Breast epithelium (tissue), 4 donors: ENCODE results near the gene FBXO34. TPM values are rescaled to one million over a fixed set of nuclear protein-coding genes. Genes with fewer than 3 reads are reported as not detected.

Experiments used
- DNase-seq, 2 donors: peaks; one replicate each; pipeline ENCODE4 v3.0.0-alpha.2; 2019; ENCODE audit warnings: low spot score in 2 of 2
- H3K27ac ChIP-seq, 2 donors: fragments of 200-600 bp; sonication (generic) in 1 of 2; one replicate each; pipeline ENCODE4 v1.5.1; 2016 to 2019; ENCODE audit warnings: mild to moderate bottlenecking in 1 of 2
- H3K27me3 ChIP-seq, 2 donors: fragments of 200-600 bp; sonication (generic) in 1 of 2; one replicate each; pipeline versions ENCODE4 v1.5.1 to v1.6.0; 2017 to 2019; ENCODE audit warnings: control low read depth in 1 of 2, mild to moderate bottlenecking in 1 of 2
- H3K36me3 ChIP-seq: fragments of 200-600 bp; one replicate; pipeline ENCODE4 v1.5.1; 2019
- H3K4me1 ChIP-seq, 2 donors: fragments of 200-600 bp; sonication (generic); one replicate each; pipeline ENCODE4 v1.5.1; 2016 to 2019; ENCODE audit warnings: control low read depth in 1 of 2
- H3K4me3 ChIP-seq, 3 donors: fragments of 200-600 bp; sonication (generic); 1 replicate in 2 of 3; 2 replicates in 1 of 3; pipeline ENCODE4 v1.5.1; 2016 to 2019; ENCODE audit warnings: mild to moderate bottlenecking in 3 of 3, moderate library complexity in 2 of 3
- H3K9me3 ChIP-seq, 2 donors: fragments of 200-600 bp; sonication (generic) in 1 of 2; one replicate each; pipeline ENCODE4 v1.5.1; 2016 to 2019; ENCODE audit warnings: control low read depth in 1 of 2
- CTCF ChIP-seq, 3 donors: fragments of 450-650 bp; IDR thresholded peaks; one replicate each; pipeline ENCODE4 v1.5.1; 2016 to 2017; ENCODE audit warnings: antibody characterized with exemption in 3 of 3, mild to moderate bottlenecking in 3 of 3, moderate library complexity in 3 of 3
- POLR2A ChIP-seq: fragments of 450-650 bp; IDR thresholded peaks from one replicate; pipeline ENCODE4 v1.6.1; 2016; ENCODE audit warnings: antibody characterized with exemption, mild to moderate bottlenecking, moderate library complexity
- POLR2AphosphoS5 ChIP-seq, 3 donors: sonication (generic); formaldehyde crosslinking; IDR thresholded peaks; one replicate each; pipeline ENCODE4 v1.6.1; 2017; ENCODE audit warnings: antibody characterized with exemption in 3 of 3
- intact Hi-C: fragments of 100-400 bp; cut with DNase I; formaldehyde crosslinking; loops from one replicate; pipeline ENCODE4 v1.15.1; 2023; ENCODE audit warnings: low total_unique reads
- total RNA-seq, 3 donors: library from RNA; depleted of rRNA; stranded (reverse); fragments of >200 nt; gene quantifications; one replicate each; pipeline ENCODE4 v1.1.0, GENCODE V29; 2016

The FBXO34 gene
- total RNA-seq, 3 donors from 2014 or later = 31.8 to 56.5 (median 34.7) TPM

GRCh38 chr14:55276736-55277135 lies 5.5 kb downstream of the FBXO34 start:
- Histone ChIP-seq H3K9me3 (no peaks in the 10 kb centered on the region), H3K4me3 (no peak overlapping the region), H3K27me3 (no peaks in the 10 kb centered on the region), H3K36me3 (no peaks in the 10 kb centered on the region), H3K4me1 (peaks cover 0 to 7% of the 10 kb centered on the region in 2 donors), H3K27ac (no peak overlapping the region)
- no peak for DNase-seq
- intact Hi-C loops = no loop called here
- TF ChIP-seq POLR2A = no peak
- TF ChIP-seq CTCF (IDR thresholded peaks at IDR 0.05) = no peak
- TF ChIP-seq POLR2AphosphoS5 (IDR thresholded peaks at IDR 0.05) = no peak

GRCh38 chr14:55277972-55278740 lies 6.9 kb downstream of the FBXO34 start:
- no peaks in the 10 kb centered on the region for H3K27me3 ChIP-seq
- no peak for DNase-seq
- H3K36me3 ChIP-seq = no peaks in the 10 kb centered on the region
- no peak overlapping the region for H3K4me3 ChIP-seq
- H3K9me3 ChIP-seq = no peaks in the 10 kb centered on the region
- H3K4me1 ChIP-seq = peaks cover 0 to 7% of the 10 kb centered on the region in 2 donors
- intact Hi-C loops = no loop called here
- TF ChIP-seq CTCF (IDR thresholded peaks at IDR 0.05) = no peak
- TF ChIP-seq POLR2AphosphoS5 (IDR thresholded peaks at IDR 0.05) = no peak
- TF ChIP-seq POLR2A = no peak
- no peak overlapping the region for H3K27ac ChIP-seq

- no peak for DNase-seq
- intact Hi-C loops = no loop called here
Measured at GRCh38 chr14:55279384-55279783, 8.2 kb downstream of the FBXO34 start.

GRCh38 chr14:55281316-55281839 lies 10.2 kb downstream of the FBXO34 start:
- DNase-seq = no peak
- Histone ChIP-seq H3K36me3 (no peaks in the 10 kb centered on the region), H3K9me3 (no peaks in the 10 kb centered on the region), H3K27me3 (no peaks in the 10 kb centered on the region), H3K4me1 (no peaks in the 10 kb centered on the region), H3K27ac (no peak overlapping the region), H3K4me3 (no peak overlapping the region)
- intact Hi-C loops = no loop called here
- no peak for TF ChIP-seq POLR2A
- TF ChIP-seq POLR2AphosphoS5 (IDR thresholded peaks at IDR 0.05) = no peak
- TF ChIP-seq CTCF (IDR thresholded peaks at IDR 0.05) = no peak

More at GRCh38 chr14:55279384-55279783, 8.2 kb downstream of the FBXO34 start:
- no peaks in the 10 kb centered on the region for H3K9me3 ChIP-seq
- no peaks in the 10 kb centered on the region for H3K27me3 ChIP-seq
- no peak overlapping the region for H3K27ac ChIP-seq
- peaks cover 0 to 7% of the 10 kb centered on the region in 2 donors for H3K4me1 ChIP-seq
- H3K36me3 ChIP-seq = no peaks in the 10 kb centered on the region
- H3K4me3 ChIP-seq = no peak overlapping the region
- TF ChIP-seq CTCF (IDR thresholded peaks at IDR 0.05) = no peak

- H3K9me3 ChIP-seq = no peaks in the 10 kb centered on the region
- no peak overlapping the region for H3K27ac ChIP-seq
- no peaks in the 10 kb centered on the region for H3K4me1 ChIP-seq
- intact Hi-C loops = no loop called here
- H3K36me3 ChIP-seq = no peaks in the 10 kb centered on the region
- TF ChIP-seq CTCF (IDR thresholded peaks at IDR 0.05) (no peak), POLR2AphosphoS5 (IDR thresholded peaks at IDR 0.05) (no peak)
- no peak overlapping the region for H3K4me3 ChIP-seq
- no peaks in the 10 kb centered on the region for H3K27me3 ChIP-seq
- no peak for DNase-seq
Measured at GRCh38 chr14:55285048-55285652, 13.9 kb downstream of the FBXO34 start.
